Lower leg skin (tissue), 3 donors: Measurements from ENCODE around the gene TMEM45B.

Experiments used
- CTCF ChIP-seq, 3 donors: fragments of 450-650 bp; IDR thresholded peaks; one replicate each; pipeline ENCODE4 v1.5.1; 2016; ENCODE audit warnings: antibody characterized with exemption in 3 of 3, mild to moderate bottlenecking in 3 of 3, moderate library complexity in 2 of 3
- POLR2A ChIP-seq, 2 donors: fragments of 450-650 bp; IDR thresholded peaks; one replicate each; pipeline ENCODE4 v1.6.1; 2016 to 2017; ENCODE audit warnings: antibody characterized with exemption in 2 of 2, mild to moderate bottlenecking in 1 of 2, moderate library complexity in 1 of 2

- TF ChIP-seq CTCF (IDR thresholded peaks at IDR 0.05) (no peak), POLR2A (IDR thresholded peaks at IDR 0.05) (no peak)
Observed at GRCh38 chr11:129795089-129795488, 20.6 kb upstream of the TMEM45B start.
